CD4-positive, alpha-beta T cell treated with Interleukin-12 subunit alpha and Interleukin-12 subunit beta, for 1 hour (primary cell): ENCODE data around the gene IGLL5.

ENCODE experiments used
- DNase-seq: peaks from one replicate; pipeline ENCODE4 v3.0.0-alpha.2; 2020

IGLL5 gene

GRCh38 chr22:22940961-22941605, 53.5 kb downstream of the IGLL5 start:
- no peak for DNase-seq

- no peak for DNase-seq
These were observed 54.4 kb downstream of the IGLL5 start for GRCh38 chr22:22941831-22942510.

GRCh38 chr22:22942511-22943329, 55.1 kb downstream of the IGLL5 start:
- DNase-seq: peak; percentile 73

- no peak for DNase-seq
These were observed 56.1 kb downstream of the IGLL5 start for GRCh38 chr22:22943521-22944267.

GRCh38 chr22:22944268-22944985, 56.8 kb downstream of the IGLL5 start:
- no peak for DNase-seq

GRCh38 chr22:22945195-22945594, 57.6 kb downstream of the IGLL5 start:
- no peak for DNase-seq
